GM13976 (cell line): ENCODE results near the gene SLC35E1.

Experiments
- DNase-seq: peaks from one replicate; pipeline ENCODE4 v3.0.0; 2012; ENCODE audit warnings: low spot score
- CTCF ChIP-seq: IDR thresholded peaks from 2 replicates; pipeline ENCODE4 v1.5.1; 2012; ENCODE audit warnings: borderline replicate concordance, mild to moderate bottlenecking; ENCODE audit not compliant: insufficient read depth; ENCODE audit errors: extremely low read depth, missing control alignments, control extremely low read depth
- in situ Hi-C: fragments of 300-500 bp; cut with MboI; formaldehyde crosslinking; loops from one replicate; pipeline ENCODE4 v1.12.0; 2022; ENCODE audit warnings: low sequenced_read_pairs, mixed read lengths, inconsistent platforms; ENCODE audit not compliant: unreplicated experiment

SLC35E1 gene

GRCh38 chr19:16615808-16616207 is 43.6 kb upstream of the SLC35E1 start:
- in situ Hi-C loops, result no loop called here
- peak; percentile 59 for DNase-seq
- TF ChIP-seq CTCF, result no peak

GRCh38 chr19:16614941-16615340 is 42.7 kb upstream of the SLC35E1 start:
- DNase-seq, result no peak
- in situ Hi-C loops, result no loop called here
- no peak for TF ChIP-seq CTCF

GRCh38 chr19:16613841-16614240 is 41.6 kb upstream of the SLC35E1 start:
- in situ Hi-C loops, result no loop called here
- no peak for DNase-seq
- no peak for TF ChIP-seq CTCF

- no peak for DNase-seq
- no peak for TF ChIP-seq CTCF
- in situ Hi-C loops, result no loop called here
Observed at GRCh38 chr19:16612636-16613035, 40.4 kb upstream of the SLC35E1 start.

- no peak for DNase-seq
- in situ Hi-C loops, result no loop called here
- no peak for TF ChIP-seq CTCF
Observed at GRCh38 chr19:16611121-16611520, 38.9 kb upstream of the SLC35E1 start.

GRCh38 chr19:16609511-16610200 is 37.4 kb upstream of the SLC35E1 start:
- in situ Hi-C loops, result no loop called here
- DNase-seq, result no peak
- TF ChIP-seq CTCF, result no peak
